Adrenal gland (tissue), 5 donors: ENCODE results near the gene BNIP2.

ENCODE experiments used
- CTCF ChIP-seq, 6 experiments: fragments of 450-650 bp in 4 of 6; fragments of 200-600 bp in 2 of 6; sonication (generic) in 1 of 6; IDR thresholded peaks; 1 replicate in 5 of 6; 2 replicates in 1 of 6; pipeline versions ENCODE4 v1.5.1 to v1.8.0; 2016 to 2021; ENCODE audit warnings: antibody characterized with exemption in 6 of 6, mild to moderate bottlenecking in 2 of 6, moderate library complexity in 1 of 6
- POLR2A ChIP-seq, 2 donors: fragments of 450-650 bp; IDR thresholded peaks; one replicate each; pipeline ENCODE4 v1.6.1; 2017; ENCODE audit warnings: antibody characterized with exemption in 2 of 2, mild to moderate bottlenecking in 2 of 2, moderate library complexity in 1 of 2
- donor health status: DM: no; HTN: no; CAD: no.

- TF ChIP-seq CTCF (IDR thresholded peaks at IDR 0.05) (no peak), POLR2A (IDR thresholded peaks at IDR 0.05) (no peak)
Observed at GRCh38 chr15:59736181-59736580, 47.1 kb upstream of the BNIP2 start.
